Psoas muscle (tissue), 8 donors: ENCODE data around the gene KLHL1. TPM values are rescaled to one million over a fixed set of nuclear protein-coding genes. Genes with fewer than 3 reads are reported as not detected.

Source experiments
- ATAC-seq, 4 donors: fragments of 200-7000 bp; cut with Tn5 transposase; one replicate each; pipeline ENCODE4 v1.9.1; 2020; ENCODE audit warnings: moderate library complexity in 3 of 4, mild to moderate bottlenecking in 2 of 4
- DNase-seq, 2 donors: peaks; one replicate each; pipeline ENCODE4 v3.0.0-alpha.2; 2020
- H3K27ac ChIP-seq: fragments of 200-600 bp; one replicate; pipeline ENCODE4 v1.8.0; 2022
- H3K27me3 ChIP-seq, 3 donors: fragments of 200-600 bp in 1 of 3; one replicate each; pipeline versions ENCODE4 v1.6.1 to v1.8.0; 2013 to 2022; ENCODE audit warnings: low read length in 2 of 3, mild to moderate bottlenecking in 2 of 3, moderate library complexity in 1 of 3; ENCODE audit not compliant: insufficient read depth in 3 of 3
- H3K36me3 ChIP-seq, 2 donors: fragments of 200-600 bp in 1 of 2; one replicate each; pipeline versions ENCODE4 v1.6.1 to v1.8.0; 2013 to 2022; ENCODE audit warnings: low read depth in 1 of 2, mild to moderate bottlenecking in 1 of 2, moderate library complexity in 1 of 2; ENCODE audit not compliant: insufficient read depth in 1 of 2
- H3K4me1 ChIP-seq: fragments of 200-600 bp; one replicate; pipeline ENCODE4 v1.8.0; 2022
- H3K4me3 ChIP-seq: fragments of 200-600 bp; one replicate; pipeline ENCODE4 v1.8.0; 2022; ENCODE audit warnings: mild to moderate bottlenecking
- H3K9me3 ChIP-seq: fragments of 200-600 bp; one replicate; pipeline ENCODE4 v1.8.0; 2022
- WGBS, 3 donors: extraction: QIAGEN DNeasy Blood & Tissue Kit; methylation state at CpG; one replicate each; pipeline versions ENCODE4 v1.1.6 to v1.1.7; 2013; 5-methylcytosine and 5-hydroxymethylcytosine counted together
- intact Hi-C, 2 donors: fragments of 100-400 bp; cut with DNase I; formaldehyde crosslinking; loops; one replicate each; pipeline versions ENCODE4 v1.11.0 to v1.14.2; 2022
- polyA plus RNA-seq, 3 donors: library from polyadenylated mRNA; stranded (reverse); fragments of 200-250 nt; gene quantifications; one replicate each; pipeline ENCODE4 v1.2.3, GENCODE V29; 2013
- total RNA-seq, 4 donors: library from RNA; stranded (reverse); fragmentation: NEBNext Ultra II Directional in 2 of 4; extraction: Animal tissue kit (Norgen Biotek cat#: 25700) in 2 of 4; gene quantifications; one replicate each; pipeline versions ENCODE4 v1.2.1 to v1.2.4, GENCODE V29; 2021 to 2023
- TF ChIP-seq, protein P1 (sequence below): fragments of 200-600 bp; IDR thresholded peaks from one replicate; pipeline ENCODE4 v1.8.0; 2022; ENCODE audit warnings: antibody characterized with exemption
- donor health status: healthy with polysubstance abuse.
- donor health status: DM: no; HTN: no; CAD: no; lungs with moderate emphysema.
- donor health status: Bipolar disorder and iron deficiency.
- donor health status: healthy.
- donor health status: DM: yes; HTN: yes; CAD: no.
- donor health status: DM: no; HTN: no; CAD: no.
- donor health status: DM: no; HTN: no; CAD: no.
- donor health status: DM: yes; HTN: yes; CAD: no.

KLHL1 gene
- total and polyA plus RNA-seq, 7 donors: not detected

DNA sequence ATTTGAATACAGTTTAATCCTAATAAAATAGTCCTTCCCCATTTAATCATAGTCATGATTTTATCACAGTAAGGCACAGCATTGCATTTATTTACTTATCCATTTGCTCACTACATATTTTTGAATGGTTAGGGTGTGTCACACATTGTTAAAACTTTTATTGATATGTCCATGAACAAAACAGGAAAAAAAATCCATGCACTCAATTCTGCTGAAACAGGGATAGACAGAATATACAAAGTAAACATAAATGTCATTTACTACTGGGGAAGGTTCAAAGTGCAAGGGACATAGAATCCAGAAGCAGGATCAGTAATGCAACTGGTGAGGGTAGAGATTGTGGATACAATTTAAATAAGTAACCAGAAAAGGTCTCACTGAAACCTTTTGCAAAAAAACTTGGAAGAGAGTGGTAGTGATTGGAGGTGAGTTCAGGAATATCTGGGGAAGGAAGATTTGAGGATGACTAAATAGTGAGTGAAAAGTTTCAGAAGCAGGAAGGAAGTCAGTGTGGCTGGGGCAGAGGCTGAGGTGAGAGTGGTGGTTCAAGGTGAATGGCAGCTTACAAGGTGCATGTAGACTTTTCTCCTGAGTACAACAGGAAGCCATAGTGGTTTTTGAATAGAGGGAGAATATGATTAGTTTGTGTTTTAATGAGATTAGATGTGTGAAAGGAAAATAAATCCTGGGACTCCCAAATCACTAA is 387.8 kb downstream of the KLHL1 start:
- Histone ChIP-seq H3K4me1 (no peaks in the 10 kb centered on the region), H3K4me3 (no peak overlapping the region), H3K36me3 (no peaks in the 10 kb centered on the region), H3K9me3 (no peaks in the 10 kb centered on the region), H3K27ac (no peak overlapping the region), H3K27me3 (no peaks in the 10 kb centered on the region)
- DNase-seq (no peak), ATAC-seq (no peak)
- TF ChIP-seq, protein P1, sequence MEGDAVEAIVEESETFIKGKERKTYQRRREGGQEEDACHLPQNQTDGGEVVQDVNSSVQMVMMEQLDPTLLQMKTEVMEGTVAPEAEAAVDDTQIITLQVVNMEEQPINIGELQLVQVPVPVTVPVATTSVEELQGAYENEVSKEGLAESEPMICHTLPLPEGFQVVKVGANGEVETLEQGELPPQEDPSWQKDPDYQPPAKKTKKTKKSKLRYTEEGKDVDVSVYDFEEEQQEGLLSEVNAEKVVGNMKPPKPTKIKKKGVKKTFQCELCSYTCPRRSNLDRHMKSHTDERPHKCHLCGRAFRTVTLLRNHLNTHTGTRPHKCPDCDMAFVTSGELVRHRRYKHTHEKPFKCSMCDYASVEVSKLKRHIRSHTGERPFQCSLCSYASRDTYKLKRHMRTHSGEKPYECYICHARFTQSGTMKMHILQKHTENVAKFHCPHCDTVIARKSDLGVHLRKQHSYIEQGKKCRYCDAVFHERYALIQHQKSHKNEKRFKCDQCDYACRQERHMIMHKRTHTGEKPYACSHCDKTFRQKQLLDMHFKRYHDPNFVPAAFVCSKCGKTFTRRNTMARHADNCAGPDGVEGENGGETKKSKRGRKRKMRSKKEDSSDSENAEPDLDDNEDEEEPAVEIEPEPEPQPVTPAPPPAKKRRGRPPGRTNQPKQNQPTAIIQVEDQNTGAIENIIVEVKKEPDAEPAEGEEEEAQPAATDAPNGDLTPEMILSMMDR: no peak
- intact Hi-C loops: no loop called here

DNA sequence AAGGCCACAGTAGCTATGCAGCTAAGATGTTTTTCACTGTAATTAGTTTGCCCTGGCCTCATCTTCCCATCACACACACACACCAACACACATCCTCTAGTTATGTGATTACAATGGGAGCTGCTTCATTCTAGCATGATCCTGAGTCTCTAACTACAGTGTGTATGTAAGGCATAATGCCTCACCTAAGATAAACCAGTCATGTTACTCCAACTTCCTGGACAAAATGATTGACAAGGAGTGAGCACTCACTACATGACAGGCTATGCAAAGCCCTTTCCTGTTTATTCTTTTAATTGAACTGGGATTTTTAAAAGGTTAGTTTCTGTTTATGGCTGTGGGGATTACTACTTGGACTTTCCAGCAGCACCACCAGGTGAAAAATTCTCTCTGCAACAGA is 401.4 kb downstream of the KLHL1 start:
- H3K27me3 ChIP-seq: no peaks in the 10 kb centered on the region
- H3K4me1 ChIP-seq: no peaks in the 10 kb centered on the region
- no peak overlapping the region for H3K4me3 ChIP-seq
- TF ChIP-seq, protein P1: no peak
- ATAC-seq: no peak
- no peaks in the 10 kb centered on the region for H3K36me3 ChIP-seq
- H3K27ac ChIP-seq: no peak overlapping the region
- no peaks in the 10 kb centered on the region for H3K9me3 ChIP-seq
- no peak for DNase-seq
- intact Hi-C loops: no loop called here

DNA sequence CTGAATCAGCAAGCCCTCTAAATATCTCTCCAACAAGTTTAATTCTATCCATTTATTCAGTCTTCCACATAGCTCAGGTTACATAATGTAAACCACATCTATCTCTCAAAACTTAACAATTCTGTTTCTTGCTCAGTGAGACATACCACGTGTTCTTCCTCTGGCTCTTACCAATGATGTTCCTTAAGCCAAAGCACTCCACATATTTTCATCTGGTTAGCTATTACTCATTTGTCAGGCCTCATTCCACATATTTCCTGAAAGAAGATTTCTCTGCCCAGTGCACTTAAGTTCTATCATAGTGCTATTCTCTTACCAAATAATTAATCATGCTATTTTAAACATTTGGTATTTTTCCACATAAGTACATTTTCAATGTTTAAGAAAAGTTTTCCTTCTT is 403.9 kb downstream of the KLHL1 start:
- Histone ChIP-seq H3K27me3 (no peaks in the 10 kb centered on the region), H3K4me1 (no peaks in the 10 kb centered on the region), H3K9me3 (no peaks in the 10 kb centered on the region), H3K4me3 (no peak overlapping the region), H3K36me3 (no peaks in the 10 kb centered on the region), H3K27ac (no peak overlapping the region)
- DNase-seq: no peak
- no peak for ATAC-seq
- intact Hi-C loops: no loop called here
- 31 to 64% (median 60%) methylated on average over 1 of the region's 1 CpG for WGBS, 3 donors
- TF ChIP-seq, protein P1: no peak

DNA sequence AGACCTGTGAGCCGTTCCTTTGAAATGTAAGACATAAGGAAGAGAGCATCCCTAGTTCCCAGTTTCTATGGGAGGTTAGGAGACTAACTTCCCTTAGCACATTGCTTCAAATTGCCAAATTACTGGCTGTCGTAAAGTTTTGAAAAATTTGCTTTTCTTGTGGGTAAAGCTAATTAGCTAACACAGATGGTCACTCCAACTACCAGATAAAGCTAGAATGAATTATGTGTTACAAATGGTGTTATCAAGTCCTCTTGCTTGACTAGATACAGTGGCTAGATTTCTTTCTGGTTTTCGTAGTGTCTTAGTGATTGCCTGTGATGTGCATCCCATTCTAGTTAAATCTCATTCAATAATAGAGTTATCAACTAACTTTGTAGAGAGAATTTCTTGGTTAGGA is 417.3 kb downstream of the KLHL1 start:
- Histone ChIP-seq H3K36me3 (no peaks in the 10 kb centered on the region), H3K27ac (no peak overlapping the region), H3K27me3 (no peaks in the 10 kb centered on the region), H3K4me3 (no peak overlapping the region), H3K4me1 (no peaks in the 10 kb centered on the region), H3K9me3 (no peaks in the 10 kb centered on the region)
- WGBS, 3 donors: 34 to 45% (median 40%) methylated on average over 3 of the region's 3 CpGs
- intact Hi-C loops: no loop called here
- ATAC-seq (no peak), DNase-seq (no peak)
- TF ChIP-seq, protein P1: no peak
